SH-SY5Y (cell line): ENCODE measurements around the gene AFF4.

Source experiments
- GATA2 ChIP-seq: IDR thresholded peaks from 2 replicates; pipeline ENCODE4 v1.6.1; 2011; ENCODE audit warnings: mild to moderate bottlenecking, low read depth, low read length
- GATA3 ChIP-seq: IDR thresholded peaks from 2 replicates; pipeline ENCODE4 v1.6.1; 2011; ENCODE audit warnings: low read depth, mild to moderate bottlenecking, low read length, moderate library complexity

AFF4 gene

GRCh38 chr5:132963171-132964104 lies at the start of gene AFF4:
Gene AFF4 (minus strand): TSS chr5:132963634. CDS start chr5:132937189, 26,445 bp downstream.
- TF ChIP-seq GATA3: no peak
- TF ChIP-seq GATA2: peak; percentile 24; the same call in 1 of the 2 replicates

- TF ChIP-seq GATA2: no peak
- TF ChIP-seq GATA3: no peak
Measured at GRCh38 chr5:133006653-133007052, 43.2 kb upstream of the AFF4 start.

GRCh38 chr5:132999246-132999645 lies 35.8 kb upstream of the AFF4 start:
- TF ChIP-seq GATA3 (no peak), GATA2 (no peak)

- TF ChIP-seq GATA3 (no peak), GATA2 (no peak)
Measured at GRCh38 chr5:132998556-132998955, 35.1 kb upstream of the AFF4 start.

- TF ChIP-seq GATA2: no peak
- TF ChIP-seq GATA3: no peak
Measured at GRCh38 chr5:132996307-132996706, 32.9 kb upstream of the AFF4 start.

- TF ChIP-seq GATA3 (no peak), GATA2 (no peak)
Measured at GRCh38 chr5:132987531-132988408, 24.3 kb upstream of the AFF4 start.

GRCh38 chr5:132981288-132981687 lies 17.9 kb upstream of the AFF4 start:
- TF ChIP-seq GATA2: no peak
- TF ChIP-seq GATA3: no peak

GRCh38 chr5:132979976-132980375 lies 16.5 kb upstream of the AFF4 start:
- TF ChIP-seq GATA3 (no peak), GATA2 (no peak)

GRCh38 chr5:132979367-132979940 lies 16.0 kb upstream of the AFF4 start:
- TF ChIP-seq GATA3 (no peak), GATA2 (no peak)

- no peak for TF ChIP-seq GATA3
- TF ChIP-seq GATA2: no peak
Measured at GRCh38 chr5:132976852-132977251, 13.4 kb upstream of the AFF4 start.

GRCh38 chr5:132971483-132972435 lies 8.3 kb upstream of the AFF4 start:
- TF ChIP-seq GATA2: no peak
- TF ChIP-seq GATA3: no peak

GRCh38 chr5:132965120-132965519 lies 1.7 kb upstream of the AFF4 start:
- no peak for TF ChIP-seq GATA3
- no peak for TF ChIP-seq GATA2

GRCh38 chr5:132962429-132963021 lies 909 bp downstream of the AFF4 start:
- TF ChIP-seq GATA2 (no peak), GATA3 (no peak)

GRCh38 chr5:132961887-132962286 lies 1.5 kb downstream of the AFF4 start:
- TF ChIP-seq GATA3: no peak
- TF ChIP-seq GATA2: no peak
